C1 segment of cervical spinal cord (tissue), 14 donors: Measurements from ENCODE around the gene ATXN7.

Experiments
- DNase-seq, 14 donors: peaks; one replicate each; lab custom pipeline; 2025; lab: John Stamatoyannopoulos, UW

Gene ATXN7

DNA sequence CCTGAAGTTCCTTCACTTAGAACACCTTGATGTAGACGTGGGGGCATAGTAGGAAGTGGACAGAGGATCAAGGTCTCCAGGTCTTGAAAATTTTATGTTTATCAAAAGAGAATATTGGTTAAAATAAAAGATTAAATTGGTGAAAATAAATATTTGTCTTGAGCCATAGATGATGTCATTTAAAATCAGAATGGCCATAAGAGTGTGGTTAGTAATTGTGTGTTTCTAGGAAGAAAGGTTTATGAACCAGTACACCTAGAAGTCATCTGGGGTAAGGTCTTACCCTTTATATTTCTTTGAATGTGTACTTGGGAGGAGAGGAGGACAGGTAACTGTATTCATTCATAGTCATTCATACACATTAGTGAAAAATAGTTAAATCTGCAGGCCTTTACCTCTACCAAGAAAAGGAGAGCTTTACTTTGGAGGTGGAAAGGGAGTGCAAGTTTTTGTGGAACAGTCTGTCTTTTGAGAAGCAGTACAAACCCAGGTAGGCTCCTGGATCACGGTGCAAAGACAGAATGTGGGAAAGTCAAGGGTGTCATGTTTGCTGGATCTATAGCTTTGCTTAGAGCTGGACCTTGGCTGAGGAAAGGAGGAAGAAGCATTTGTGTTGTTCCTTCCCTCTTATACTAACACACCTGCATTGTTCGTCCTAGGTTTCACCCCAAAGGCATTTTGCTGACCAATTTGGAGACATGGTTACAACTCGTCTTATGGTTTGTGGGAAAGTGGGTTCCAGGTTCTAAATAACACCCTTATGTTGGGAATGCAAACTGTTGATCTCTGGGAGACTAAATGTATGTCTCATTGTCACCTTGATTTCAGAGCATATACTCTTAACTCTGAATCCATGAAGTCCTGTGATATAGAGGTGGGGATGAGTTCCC, 42.3 kb downstream of the ATXN7 start:
- DNase-seq = no peak

DNA sequence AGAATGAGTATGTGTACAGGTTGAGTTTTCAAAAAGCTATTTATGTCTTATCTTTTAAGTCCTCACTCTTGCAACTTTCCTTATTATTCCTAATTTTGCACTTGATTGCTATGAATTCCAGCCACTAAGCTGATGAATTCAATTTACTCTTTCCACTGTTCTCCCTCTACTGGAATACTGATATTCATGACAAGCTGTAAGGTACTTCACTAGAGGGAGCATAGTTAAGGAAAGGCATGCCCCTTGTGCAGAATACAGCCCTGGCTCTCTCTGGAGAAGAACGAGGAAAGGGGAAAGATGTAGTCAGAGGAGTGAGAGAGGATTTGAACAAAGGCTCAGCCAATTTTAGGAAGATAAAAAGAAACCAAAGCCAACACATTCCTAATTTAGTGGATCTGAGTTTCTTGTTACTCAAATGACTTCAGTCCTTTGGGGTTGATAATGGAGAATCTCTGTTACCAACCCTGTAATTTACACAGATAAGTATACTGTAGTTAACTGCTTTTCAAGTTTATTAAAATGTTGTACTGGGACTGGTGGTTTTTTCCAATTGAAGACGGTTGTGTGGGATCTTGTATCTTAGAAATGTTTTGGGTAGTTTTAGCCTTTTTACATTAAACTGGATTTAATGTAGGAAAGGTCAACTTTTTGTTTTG, 44.5 kb downstream of the ATXN7 start:
- DNase-seq = no peak

DNA sequence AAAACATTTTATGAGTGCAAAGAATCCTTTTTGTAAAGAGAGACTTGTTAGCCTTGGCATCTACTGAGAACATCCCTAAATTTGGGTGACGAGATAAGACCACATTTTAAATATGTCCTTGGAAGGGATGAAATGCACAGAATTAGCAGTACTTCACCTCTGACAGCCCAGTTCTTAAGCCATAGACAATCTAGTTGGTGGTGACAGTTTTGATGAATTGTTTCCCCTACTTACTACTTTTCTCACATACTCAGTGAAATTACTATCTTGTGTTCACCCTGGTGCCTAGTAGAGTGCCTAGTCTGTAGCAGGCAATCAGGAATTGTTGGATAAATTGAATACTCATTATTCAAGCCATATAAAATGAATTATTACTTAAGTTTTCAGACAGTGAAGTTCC, 45.1 kb downstream of the ATXN7 start:
- DNase-seq = no peak

DNA sequence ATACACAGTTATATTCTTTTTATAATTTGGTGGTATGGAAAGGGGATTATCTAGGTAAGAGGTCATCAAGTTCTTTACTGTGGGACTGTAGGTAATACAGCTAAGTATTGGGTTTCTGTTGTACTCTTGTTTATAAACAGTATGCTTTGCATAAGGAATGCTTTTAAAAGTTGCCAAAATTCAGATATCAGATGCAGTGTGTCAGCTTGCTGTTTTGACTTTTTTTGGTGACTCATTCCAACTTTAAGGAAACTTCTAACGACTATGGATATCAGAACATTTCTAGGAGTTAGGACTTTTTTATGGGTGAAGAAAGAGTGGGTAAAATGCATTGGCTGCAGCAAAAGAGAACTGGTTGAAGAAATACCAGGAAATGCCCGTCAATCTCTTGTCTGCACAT, 45.8 kb downstream of the ATXN7 start:
- no peak for DNase-seq

DNA sequence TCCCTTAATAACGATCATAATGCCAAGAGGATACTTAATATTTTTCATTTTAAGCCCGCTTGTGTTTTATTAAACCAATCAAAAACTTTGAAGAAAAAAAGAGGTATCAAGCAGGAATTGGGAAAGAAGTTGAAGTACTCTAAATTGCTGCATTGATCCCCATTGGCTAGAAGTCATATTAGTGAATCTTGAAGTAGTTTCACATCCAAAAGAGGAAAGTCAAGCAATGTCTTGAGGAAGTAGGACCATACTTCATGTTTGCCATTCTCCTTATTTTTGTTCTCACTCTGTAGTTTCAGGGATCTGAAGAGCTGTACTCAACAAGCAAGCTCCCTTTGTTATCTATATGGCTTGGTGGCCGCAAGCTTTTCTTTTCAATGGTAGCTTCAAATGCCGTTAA, 46.3 kb downstream of the ATXN7 start:
- no peak for DNase-seq

DNA sequence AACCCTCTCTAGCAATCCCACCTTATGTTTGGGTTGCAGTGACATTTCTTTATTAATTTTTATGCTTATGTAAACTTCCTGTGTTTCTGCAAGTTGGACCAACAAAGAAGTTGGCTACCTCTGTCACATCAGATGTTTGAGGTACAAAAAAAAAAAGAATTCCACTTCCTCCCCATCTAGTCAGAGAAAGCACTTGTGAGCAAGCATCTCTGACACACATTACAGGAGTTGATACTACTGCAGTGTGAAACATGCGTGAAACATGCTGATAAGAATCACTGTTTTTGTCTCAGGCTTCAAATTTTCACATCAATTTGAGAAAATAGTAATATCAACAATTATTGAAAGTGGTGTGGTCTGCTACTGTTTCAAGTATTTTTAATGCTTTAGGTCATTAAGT, 47.2 kb downstream of the ATXN7 start:
- DNase-seq = no peak

DNA sequence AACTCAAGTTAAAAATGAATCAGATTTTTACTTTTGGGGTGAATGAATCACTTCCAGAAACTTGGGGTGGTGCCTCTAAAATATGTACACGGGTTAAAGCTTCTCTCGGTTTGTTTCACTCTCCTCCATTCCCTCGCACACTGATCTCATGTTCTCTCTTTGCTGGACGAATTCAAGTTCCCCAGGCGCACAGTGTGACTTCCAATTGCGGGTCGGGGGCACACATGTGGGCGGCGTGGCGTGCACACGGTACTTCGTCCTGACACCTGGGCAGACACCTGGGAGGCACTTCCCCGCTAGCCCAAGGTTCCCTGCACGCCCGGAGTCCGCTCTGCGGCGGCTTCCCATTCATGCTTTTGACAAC, 47.8 kb downstream of the ATXN7 start:
- DNase-seq = peak in 1 of 14 donors; percentile 28

DNA sequence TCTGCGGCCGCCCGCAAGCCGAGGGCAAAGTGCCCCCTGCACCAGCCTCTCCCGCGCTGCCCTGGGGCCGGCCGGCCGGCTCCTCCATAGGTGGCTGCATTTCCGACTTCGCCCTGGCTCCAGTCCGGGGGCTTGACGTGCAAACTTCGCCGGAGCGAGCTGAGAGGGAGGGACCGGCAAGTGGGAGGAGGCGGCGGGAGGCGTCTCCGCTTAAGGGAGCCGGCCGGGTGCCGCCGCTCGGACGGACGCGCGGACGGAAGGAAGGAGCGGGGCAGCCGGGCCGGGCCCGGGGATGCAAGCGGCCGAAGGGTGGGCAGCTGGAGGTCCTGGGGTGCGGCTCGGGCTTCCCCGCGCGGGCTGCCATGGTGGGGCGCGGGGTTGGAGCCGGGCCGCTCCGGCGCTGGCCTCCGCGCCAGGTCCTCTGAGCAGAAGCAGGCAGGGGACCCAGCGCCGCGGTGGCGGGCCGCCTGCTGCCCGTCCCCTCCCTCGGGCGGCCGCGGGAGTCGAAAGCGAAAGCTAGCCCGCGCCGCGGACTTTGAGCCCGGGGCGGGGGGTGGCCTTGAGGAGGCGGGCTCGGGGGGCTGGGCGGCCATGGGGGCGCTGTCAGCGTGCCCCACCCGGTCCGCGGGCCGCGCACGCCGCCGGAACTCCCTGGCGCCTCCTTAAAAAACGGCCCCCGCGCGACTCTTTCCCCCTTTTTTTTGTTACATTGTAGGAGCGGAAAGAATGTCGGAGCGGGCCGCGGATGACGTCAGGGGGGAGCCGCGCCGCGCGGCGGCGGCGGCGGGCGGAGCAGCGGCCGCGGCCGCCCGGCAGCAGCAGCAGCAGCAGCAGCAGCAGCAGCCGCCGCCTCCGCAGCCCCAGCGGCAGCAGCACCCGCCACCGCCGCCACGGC, 48.5 kb downstream of the ATXN7 start, which contains the start of gene SCAANT1:
Gene SCAANT1, minus strand, starts transcription at position 511 of the 895 bp plus-strand sequence.
- DNase-seq = peak; percentile 37 to 90 (median 76)

DNA sequence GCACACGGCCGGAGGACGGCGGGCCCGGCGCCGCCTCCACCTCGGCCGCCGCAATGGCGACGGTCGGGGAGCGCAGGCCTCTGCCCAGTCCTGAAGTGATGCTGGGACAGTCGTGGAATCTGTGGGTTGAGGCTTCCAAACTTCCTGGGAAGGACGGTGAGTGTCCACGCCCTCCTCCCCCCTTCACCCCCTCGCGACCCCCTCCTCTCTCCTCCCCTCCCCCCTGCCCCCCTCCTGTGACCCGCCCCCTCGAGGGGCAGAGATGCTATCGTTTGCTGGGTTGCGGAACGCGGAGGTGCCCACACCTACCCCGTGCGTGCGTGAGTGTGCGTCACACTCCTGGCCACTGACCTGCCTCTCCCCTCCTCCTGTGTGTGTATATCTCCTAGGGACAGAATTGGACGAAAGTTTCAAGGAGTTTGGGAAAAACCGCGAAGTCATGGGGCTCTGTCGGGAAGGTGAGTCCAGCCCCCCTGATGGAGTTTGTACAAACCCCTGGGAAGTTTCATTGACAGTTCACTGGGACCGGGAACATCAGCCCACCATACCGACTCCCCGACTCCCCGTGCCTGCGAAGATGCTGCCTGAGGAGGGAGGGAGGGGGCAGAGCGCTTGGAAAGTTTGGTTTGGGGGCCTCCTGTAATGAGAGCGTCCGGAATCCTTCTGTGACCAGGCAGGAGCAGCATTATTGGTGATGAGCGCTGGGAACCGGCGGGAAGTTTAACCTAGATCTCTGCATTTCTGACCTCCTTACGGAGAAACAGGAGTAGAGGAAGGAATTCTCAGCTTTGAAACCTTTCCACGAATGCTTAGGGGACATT, 49.3 kb downstream of the ATXN7 start:
- peak in 6 of 14 donors; percentile 18 to 66 (median 60) for DNase-seq

DNA sequence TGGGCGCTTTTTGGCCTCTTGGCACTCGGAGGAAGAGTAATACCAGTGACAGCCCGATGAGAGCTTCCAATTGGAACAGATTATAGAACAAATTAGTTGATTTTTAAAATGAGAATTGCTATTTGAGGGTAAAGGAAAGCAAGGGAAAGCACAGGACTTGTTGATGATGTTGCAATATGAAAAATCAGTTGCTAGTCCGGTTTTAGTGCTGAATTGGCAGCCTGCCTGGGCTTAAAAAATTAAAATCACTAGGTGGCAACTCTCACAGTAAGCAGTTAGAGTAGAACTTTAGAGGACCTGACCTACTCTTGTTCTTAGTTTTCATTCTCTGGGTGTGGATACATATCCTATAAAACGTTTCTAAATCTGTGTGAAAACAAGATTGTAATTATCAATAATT, 50.6 kb downstream of the ATXN7 start:
- DNase-seq = no peak

DNA sequence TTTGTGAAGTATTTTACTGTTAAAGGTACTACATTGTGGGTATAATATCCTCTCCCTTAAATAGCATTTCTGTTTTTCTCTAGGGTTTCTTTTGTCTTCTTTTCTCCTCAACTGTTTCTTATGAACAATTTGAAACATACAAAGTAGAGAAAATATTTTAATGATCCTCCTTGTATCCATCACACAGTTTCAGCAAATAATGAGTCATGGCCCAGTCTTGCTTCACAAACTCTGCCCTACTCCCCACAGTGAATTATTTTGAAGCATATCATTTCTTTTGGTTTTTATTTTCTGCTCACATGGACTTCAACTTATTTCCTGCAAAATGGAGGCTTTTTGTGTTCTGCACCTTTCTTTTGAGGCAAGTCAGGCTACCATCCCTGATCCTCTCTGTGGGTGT, 54.7 kb downstream of the ATXN7 start:
- no peak for DNase-seq

DNA sequence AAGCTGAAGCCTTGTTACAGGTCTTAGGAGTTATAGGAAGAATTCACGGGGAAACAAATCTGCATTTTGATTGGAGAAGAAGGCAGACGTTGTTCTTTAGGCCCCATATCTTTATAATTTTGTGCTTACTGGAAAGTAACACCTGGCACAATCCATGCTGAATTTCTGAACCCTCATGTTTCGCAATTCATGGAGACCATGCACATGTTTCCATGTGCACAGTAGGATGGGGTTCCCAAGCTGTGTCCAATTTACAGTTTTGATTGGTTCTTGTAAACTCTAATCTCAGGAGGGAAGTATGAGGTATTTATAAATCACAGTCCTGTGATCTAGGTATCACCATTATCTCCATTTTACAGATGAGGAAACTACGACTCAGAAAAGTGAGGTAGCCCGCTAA, 56.3 kb downstream of the ATXN7 start:
- no peak for DNase-seq

DNA sequence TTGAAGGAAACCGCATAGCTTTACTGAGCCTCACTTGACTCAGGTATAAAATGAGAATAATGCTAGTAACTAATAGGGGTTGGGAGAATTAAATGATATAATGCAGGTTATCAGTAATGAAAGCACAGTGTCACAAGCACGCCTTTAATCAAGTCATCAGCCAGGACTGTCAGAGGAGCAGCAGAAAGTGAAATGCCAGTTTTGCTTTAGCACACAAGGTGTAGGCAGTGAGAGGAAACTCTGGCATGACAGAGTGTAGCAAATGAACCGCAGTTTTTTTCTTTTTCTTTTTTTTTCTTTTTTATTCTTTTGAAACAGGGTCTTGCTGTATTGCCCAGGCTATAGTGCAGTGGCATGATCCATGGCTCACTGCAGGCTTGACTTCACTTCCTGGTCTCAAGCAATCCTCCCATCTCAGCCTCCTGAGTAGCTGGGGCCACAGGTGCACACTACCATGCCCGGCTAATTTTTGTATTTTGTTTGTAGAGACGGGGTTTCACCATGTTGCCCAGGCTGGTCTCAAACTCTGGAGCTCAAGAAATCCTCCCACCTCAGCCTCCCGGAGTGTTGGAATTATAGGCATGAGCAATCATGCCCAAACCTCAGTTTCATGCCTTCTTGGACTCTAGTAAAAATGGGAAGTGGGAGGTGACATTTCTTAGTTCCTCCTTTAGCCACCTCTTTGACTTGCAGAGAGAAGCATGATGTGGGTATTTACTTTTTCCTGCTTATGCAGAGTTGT, 58.2 kb downstream of the ATXN7 start:
- DNase-seq = no peak

DNA sequence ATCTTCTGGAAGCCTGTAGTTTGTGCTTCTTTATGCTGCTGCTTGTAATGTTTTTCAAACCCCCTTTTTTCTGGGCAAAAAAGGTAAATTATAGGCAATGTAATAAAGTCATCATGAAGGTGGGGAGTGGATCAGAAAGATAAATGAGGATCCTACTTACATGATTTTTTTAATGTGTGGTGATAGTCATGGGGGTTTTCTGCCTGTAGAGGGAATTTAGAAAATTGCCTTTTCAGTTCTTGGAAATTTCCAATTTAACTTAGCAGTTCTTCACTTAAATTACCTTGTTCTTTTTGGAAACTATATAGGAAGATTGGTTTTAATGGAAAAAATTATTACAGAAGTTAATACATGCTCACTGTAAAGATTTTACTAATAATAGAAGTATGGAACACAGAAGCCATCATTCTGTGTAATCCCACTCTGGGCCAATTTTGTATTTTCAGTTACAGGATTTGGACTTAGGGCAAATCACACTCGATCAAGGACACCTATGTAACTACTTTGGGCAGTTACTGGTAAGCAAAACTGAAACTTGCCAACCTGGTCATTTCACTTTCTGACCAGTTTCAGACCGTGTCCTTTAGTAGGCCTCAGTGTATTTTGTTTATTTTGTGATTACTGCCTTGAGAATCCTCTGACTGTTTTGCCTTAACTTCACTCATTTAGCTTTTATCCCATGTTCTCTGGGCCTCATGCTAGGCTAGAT, 59.0 kb downstream of the ATXN7 start:
- no peak for DNase-seq

DNA sequence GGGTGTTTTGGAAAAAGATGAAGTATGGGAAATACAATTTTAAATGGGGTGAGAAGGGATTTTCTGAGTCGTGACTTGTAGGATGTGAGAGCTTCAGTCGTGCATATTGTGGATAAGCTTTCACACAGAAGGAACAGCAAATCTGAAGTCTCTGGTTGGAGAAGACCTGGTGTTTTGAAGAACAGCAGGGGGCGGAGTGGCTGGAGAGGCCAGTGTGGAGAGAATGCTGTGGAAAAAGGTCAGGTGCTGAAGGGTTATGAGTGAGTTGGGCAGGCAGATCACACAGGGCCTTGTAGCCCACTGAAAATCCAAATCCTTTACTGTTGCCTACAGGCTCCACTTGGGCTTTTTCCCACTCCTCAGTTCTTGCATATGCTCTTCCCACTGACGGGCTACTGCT, 62.6 kb downstream of the ATXN7 start:
- no peak for DNase-seq

DNA sequence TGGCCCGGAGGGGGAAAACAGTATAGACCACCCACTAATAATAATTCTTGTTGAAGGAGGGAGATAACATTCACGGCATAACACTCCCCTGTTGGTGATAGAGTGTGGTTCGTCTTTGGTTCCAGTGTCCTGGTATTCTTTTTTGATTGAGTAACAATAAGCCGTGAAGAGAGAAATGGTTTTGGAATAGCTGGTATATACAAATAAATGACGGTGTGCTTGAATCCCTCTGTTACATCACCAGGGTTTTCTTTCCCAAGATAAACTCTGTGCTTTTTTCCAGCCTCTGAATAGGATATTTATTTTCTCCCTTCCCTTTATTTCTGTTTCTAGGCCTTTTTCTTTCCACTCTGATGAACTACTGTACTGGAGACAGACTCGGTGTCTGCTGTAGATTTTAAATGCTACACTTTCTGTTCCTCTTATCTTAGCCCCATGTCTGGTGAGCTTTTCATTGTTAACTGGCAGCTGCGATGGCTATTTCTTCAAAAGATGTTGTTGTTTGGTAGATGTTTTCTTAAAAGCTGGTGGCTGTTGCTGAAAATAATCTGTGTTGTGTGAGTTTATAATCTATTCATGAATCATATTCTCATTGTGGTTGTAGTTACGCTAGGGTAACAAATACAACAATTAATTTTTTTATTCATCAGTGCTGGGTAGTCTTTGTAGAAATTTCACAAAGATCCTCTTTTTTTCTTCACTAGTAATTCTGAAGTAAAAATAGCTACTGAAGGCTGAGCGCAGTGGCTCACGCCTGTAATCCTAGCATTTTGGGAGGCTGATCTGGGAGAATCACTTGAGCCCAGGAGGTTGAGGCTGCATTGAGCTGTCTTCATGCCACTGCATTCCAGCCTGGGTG, 64.0 kb downstream of the ATXN7 start:
- DNase-seq = no peak

DNA sequence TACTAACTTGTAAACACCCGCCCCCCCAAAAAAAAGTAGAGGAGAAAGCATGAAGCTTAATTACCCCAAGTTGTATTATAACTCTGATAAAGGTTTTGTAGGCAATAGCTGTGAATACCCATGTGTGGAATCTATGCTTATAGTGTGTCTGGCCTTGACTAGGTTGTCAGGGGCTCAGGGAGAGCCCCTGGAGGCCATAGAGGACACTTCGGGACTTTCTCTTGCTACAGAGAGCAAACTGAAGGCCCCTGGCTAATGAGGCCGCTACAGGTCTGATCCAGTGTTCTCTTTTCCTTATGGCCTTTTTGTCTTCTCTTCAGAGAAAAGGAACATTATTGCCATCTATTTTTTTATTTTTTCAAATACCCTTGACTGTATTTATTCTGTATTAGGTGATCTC, 67.6 kb downstream of the ATXN7 start:
- no peak for DNase-seq

DNA sequence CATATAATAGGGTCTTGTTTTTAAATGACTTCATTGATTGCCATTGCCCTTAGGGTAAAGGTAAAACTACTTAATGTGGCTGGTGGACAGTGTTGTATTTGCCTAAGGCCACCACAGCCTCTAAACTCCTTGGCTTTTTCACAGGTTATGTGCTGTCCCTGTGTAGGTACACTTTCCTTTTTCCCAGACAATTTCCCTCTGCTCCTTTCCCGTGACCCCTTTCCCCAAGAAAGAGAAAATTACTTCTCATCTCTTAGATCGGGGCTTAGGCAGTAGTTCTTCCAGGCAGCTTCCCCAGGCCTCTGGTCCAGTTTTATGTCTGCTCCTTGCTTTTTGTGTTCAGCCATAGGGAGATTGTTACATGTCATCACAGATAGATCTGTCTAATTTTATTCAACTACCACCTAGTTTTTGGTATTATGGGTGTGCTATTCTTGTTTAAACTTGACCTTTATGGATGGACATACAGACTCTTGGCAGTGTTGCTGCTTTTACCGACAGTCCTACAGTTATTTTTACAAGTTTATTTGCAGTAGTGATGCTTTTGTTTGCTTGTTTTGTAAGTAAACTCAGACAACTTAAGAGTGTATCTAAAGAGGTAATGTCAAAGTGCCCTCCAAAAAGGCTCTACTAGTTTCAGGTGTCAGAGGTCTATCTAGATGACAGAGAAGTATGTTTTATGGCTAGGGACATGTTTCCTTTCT, 69.0 kb downstream of the ATXN7 start:
- no peak for DNase-seq
